GM18870 (cell line): Measurements from ENCODE around the gene MAEA.

Experiments
- ATAC-seq: cut with Tn5 transposase; IDR thresholded peaks from one replicate; pipeline ENCODE4 v1.9.1; 2021; ENCODE audit warnings: moderate library complexity; ENCODE audit not compliant: unreplicated experiment

The MAEA gene

DNA sequence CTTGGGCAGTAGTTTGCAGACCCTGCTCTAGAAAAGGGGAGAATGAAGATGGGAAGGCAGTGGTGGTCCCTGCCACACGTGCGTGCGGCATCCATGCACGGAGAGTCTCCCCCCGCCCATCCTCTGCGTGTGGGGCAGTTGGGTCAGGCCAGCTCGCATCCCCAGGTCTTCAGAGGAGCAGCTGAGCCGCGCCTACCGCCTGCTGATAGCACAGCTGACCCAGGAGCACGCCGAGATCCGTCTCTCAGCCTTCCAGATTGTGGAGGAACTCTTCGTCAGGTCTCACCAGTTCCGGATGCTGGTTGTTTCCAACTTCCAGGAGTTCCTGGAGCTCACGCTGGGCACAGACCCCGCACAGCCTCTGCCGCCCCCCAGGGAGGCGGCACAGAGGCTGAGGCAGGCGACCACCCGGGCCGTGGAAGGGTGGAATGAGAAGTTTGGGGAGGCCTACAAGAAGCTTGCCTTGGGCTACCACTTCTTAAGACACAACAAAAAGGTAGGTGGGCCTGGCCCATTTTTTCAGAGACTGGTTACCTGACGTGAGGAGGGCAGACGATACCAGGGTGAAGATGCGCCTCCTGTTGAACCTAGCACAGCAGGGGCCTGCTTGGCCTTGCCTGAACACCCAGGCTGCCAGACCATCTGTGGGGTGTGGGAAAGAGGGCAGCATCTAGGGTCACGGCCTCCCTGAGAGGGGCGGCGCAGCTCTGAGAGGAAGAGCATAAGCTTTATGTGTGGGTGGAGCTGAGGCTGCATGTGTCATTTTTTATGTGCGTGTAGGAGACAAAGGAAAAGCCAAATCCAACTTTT, 59.9 kb downstream of the MAEA start:
- ATAC-seq: no peak

GRCh38 chr4:1350169-1350520, 60.5 kb downstream of the MAEA start:
- ATAC-seq: no peak

DNA sequence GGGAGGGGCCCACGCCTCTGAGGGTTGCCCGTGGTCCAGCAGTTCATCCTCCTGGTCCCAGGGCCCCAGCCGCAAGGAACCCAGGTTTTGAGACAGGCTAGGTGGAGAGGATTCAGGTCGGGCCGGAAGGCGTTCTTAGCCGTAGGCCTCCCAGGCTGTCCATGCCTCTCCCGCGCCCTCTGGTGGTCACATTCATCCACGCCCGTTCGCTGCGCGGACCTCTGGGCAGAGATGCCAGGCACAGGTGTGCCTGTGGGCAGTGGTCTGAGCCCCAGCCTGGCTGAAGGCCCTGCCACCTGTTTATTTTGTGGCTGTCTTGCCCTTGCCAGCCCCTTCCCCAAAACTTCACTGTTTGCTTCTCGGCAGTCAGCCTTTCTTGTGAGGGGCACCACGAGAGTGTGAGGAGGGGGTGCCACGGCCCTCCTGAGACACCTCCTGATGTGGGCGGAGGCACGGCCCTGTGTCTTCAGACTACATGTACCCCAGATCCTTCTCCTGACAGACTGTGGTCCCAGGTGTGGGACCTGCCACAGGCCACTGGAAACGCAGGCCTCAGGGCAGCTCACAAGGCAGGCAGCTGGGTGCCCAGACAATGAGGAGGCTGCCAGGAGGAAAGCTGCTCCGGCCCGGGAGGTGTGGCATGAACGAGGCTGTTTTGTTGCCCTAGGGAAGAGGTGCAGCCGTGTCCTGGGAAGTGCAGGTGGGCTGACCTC, 62.3 kb downstream of the MAEA start:
- ATAC-seq: no peak

GRCh38 chr4:1352567-1352900, 62.8 kb downstream of the MAEA start:
- no peak for ATAC-seq

DNA sequence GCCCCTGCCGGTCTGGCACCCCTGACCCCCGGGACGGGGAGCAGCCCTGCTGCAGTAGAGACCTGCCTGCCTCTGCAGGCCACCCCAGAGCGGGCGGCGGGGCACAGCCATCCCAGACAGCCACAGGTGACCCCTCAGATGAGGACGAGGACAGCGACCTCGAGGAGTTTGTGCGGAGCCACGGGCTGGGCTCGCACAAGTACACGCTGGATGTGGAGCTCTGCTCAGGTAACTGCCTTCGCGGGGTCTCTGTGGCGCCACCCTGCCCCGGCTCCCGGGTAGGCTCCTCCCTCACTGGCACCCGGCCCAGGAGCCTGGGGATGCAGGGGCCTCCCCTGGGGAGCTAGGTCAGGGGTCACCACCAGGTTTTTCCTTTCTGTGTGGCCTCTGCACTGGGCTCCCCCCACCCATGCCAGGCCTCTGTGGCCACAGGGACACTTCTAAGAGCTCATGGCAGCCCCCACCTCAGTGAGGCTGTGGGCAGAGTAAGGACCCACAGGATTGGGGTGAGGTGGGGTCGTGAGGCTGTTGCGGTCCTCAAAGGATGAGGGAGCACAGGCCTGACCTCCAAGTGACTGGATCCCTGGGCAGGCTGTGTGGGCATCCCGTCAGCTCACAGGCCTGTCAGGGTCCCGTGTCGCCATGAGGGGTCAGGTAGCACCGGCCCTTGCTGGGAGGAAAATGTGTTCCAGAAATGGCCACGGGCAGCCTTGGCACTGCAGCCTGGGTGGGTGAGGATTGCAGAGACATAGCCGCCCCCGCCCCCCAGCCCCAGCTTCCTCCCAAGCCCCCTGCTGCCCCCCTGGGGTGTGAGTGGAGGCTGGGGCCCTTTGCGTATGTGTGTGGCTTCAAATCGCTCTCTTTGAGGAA, 63.7 kb downstream of the MAEA start:
- no peak for ATAC-seq

GRCh38 chr4:1354136-1354982, 64.7 kb downstream of the MAEA start:
- ATAC-seq: no peak

DNA sequence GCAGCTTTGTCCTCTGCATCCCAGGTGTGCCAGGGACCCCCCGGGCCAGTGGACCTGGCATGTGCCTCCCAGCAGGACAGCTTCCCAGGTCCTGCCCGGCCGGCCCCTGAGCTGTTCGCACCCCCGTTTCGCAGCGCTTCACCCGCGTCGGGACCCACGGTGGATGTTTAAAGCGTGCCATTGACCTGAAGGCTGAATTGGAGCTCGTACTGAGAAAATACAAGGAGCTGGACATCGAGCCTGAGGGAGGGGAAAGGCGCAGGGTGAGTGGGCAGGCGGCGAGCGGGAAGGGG, 65.2 kb downstream of the MAEA start:
- ATAC-seq: no peak

DNA sequence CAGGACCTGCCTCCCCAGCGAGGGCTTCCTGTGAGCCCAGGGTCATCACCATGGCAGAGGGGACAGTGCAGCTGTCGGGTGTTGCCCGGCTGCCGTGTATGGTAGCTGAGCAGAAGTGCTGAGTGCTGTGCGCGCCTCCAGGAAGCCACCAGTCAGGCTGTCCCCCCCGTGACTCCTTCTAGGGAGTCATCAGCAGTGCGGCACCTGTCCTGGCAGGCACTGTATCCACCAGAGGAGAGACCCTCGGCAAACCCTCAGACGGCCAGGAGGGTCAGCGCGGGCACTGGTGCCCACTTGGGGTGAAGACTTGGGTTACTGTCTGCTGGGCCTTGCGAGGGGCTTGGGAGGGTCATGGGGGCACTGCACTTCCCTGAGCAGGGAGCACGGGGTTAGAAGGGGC, 65.7 kb downstream of the MAEA start:
- ATAC-seq: no peak

DNA sequence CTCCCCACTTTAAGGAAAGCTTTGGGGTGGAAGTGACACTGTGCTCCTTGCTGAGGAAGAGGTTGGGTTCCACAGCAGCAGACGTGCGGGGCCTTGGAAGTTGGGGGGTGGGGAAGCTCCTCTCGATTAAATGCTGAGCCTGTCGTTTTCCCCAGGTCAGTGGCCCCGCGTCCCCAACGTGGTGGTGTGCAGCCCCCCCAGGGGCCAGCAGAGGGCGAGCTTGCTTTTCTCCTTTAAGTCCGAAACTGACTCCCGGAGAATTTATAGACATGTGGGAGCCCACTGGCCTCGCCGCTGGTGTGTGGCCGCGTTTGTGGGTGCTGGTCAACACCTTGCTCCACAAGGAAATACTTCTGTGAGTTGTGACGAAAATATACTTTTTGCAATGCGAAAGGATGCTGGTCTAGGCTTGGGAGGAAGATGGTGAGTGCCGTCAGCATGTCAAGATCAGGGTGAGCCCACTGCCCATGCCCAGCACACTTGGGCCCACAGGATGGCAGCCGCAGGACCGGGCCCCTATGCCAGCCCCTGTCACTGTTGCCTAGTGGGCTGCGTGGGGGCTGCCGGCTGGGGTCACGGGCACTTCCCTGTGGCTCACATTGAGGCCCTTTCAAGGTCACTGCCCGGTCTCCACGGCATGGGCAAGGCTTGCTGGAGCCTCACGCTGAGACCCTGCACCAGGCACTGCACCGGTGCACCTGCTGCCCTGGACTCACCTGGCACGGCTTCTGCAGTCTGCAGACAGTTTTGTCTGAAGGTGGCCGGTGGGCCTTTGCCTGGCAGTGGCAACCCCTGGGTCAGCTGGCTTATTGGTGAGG, 66.7 kb downstream of the MAEA start:
- no peak for ATAC-seq

DNA sequence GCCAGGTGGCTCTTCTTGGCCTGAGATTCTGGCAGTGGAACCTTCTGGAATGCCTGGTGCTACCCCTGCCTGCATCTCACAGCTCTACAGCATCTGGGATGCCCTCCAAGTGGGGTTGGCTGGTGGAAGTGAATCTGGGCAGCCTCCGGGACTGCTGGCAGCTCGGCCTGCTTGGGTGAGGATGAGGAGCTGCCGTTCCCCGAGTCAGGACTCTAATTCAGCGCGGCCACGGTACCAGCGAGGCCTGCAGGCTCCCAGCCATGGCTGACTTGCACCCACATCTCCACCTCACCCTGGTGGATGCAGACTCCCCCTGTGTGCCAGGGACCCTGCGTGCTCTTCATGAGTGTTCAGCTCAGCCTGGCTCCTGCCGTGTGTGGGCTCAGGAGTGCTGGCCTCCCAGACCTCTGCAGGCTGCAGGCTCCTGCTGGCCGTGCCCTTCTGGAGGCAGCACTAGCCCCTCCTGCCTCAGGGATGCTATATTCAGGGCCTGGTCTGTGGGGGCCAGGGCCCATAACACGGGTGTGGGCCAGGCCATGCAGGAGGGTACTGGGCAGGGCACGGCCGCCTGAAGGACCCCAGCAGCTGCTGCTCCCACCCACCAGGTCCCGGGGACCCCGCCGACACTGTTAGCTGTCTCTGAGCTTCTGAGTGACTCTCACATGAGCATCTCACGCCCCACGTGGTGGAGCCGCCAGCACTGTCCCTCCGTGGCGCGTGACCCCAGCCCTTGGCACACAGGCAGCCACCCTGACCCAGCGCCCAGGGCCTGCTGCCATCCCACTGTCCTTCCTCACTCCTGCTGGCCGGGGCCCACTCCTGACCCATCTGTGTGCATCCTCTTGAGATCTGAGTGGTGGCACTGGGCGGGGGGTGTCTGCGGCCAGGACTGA, 67.9 kb downstream of the MAEA start:
- no peak for ATAC-seq

DNA sequence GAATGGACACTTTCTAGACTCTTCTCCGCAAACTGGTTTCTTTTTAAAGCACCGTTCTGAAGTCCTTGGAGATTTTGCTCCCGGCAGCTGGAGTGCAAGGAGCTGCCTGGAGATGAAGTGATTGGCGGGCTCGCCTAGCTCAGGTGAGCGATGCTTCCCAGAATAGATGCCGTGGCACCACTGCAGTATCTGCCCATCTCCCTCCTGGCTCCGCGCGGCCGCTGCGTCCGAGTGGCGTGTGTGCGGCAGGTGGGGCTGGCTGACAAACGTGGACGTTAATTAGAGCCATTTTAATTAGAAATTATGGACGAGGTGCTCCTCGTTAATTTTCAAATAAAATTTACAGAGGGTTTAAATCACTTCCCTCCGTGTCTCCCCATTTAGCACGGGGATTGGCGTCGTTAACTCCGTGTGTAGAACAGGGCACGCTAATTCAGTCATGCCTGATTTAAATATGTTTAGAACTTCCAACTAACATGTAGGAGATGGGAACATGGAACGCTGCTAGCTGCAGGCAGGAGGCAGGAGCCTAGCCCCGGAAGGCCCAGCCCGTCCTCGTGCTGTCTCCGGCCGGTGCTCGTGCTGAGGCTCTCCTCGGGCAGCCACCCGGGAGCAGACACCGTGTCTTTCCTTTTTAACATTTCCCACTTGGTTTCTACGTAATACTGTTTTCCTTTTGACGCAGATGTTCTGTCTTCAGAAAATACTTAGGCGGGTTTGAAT, 68.9 kb downstream of the MAEA start:
- no peak for ATAC-seq

DNA sequence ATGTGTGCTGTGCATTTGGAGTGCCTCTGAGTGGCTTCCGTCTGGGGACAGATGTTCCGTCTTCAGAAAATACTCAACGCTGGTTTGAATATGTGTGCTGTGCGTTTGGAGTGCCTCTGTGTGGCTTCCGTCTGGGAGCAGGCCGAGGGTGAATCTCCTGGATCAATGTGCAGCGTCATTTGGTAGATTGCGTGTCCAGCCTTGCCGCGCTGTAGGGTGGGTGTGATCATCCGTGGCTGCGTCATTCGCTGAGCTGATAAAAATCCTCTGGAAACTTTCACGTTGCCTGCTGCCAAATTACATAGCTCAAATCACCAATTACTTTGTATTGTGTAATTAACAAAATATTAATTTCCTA, 69.4 kb downstream of the MAEA start:
- no peak for ATAC-seq

GRCh38 chr4:1359976-1360375, 70.3 kb downstream of the MAEA start:
- no peak for ATAC-seq

DNA sequence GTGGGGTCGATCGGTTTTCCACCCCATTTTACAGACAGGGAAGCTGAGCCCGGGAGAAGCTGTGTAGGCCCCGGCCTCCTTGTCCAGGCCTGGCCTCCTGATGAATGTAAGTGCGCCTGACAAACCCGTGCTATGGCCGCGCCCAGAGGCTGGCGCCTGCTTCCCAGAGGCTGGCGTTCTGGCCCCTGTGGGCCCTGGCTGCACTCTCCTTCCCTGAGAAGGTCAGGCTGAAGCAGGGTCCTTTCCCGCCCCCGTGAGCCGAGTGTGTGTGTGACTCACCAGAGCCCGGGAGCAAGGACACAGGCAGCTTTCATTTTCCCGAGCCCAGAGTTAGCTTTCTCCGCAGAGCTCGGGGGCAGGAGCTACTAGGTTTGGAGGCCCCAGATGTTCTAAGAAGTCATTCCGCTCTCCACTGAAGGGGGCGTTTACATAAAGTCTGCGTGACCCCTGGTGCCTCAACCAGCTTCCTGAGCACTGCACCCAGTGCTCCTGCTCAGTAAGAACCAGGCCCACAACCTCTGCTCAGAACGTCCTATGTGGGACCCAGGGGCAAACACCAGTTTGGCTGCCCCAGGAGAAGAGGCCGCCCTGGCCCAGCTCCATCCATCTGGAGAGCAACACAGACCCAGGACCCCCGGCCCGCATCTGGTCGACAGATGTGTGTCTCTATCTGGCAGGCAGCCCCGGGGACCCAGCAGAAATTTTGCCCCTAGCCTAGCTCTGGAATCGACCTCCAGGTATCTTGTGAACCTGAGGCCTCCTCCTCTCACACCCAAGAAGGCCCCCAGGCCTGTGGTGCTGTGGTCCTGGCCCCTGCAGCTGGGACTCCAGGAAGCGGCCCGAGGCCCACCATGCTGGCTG, 71.0 kb downstream of the MAEA start:
- no peak for ATAC-seq

GRCh38 chr4:1361431-1361830, 71.7 kb downstream of the MAEA start:
- ATAC-seq: no peak

- ATAC-seq: no peak
Observed at GRCh38 chr4:1362046-1362445, 72.4 kb downstream of the MAEA start.

- ATAC-seq: no peak
Observed at GRCh38 chr4:1362521-1362920, 72.8 kb downstream of the MAEA start.

GRCh38 chr4:1363513-1363912, 73.8 kb downstream of the MAEA start:
- no peak for ATAC-seq
